ENCODE measurements around the gene ATP5F1E. TPM values are rescaled to one million over a fixed set of nuclear protein-coding genes. Genes with fewer than 3 reads are reported as not detected.

ATP5F1E gene
- total and polyA plus RNA-seq, 9 of the 15 experiments (the other 6 are each of a cell fraction or from before 2014, with no cell fraction given) = 60.3 to 162 (median 113) TPM

Other genes starting within 250 kb of the ATP5F1E start
- 0.73 and 2.5 TPM in 2 replicates for gene GNAS-AS1, start 181.4 kb downstream of the ATP5F1E start, total RNA-seq (2014; rRNA removed)
- 0.25 and 0.45 TPM in 2 replicates for gene GNAS-AS1, start 181.4 kb downstream of the ATP5F1E start, total RNA-seq (2014; rRNA removed; fragmentation: Illumina TruSeq; extraction: Trizol)
- 0.64 and 0.69 TPM in 2 replicates for gene GNAS-AS1, start 181.4 kb downstream of the ATP5F1E start, total RNA-seq (2015; rRNA removed; fragmentation: Illumina TruSeq; extraction: Trizol)
- 1.2 and 1.3 TPM in 2 replicates for gene GNAS-AS1, start 181.4 kb downstream of the ATP5F1E start, total RNA-seq (2021)
- 0.07 TPM in 2 replicates for gene GNAS-AS1, start 181.4 kb downstream of the ATP5F1E start, polyA plus RNA-seq (2011; rRNA removed)
- 0.21 and 0.90 TPM in 2 replicates for gene GNAS-AS1, start 181.4 kb downstream of the ATP5F1E start, polyA plus RNA-seq (2014; fragmentation: Illumina TruSeq; extraction: Trizol)
- under 1 TPM; 0.04 to 0.14 TPM for gene GNAS-AS1, start 181.4 kb downstream of the ATP5F1E start, polyA plus RNA-seq (2014; fragmentation: Nextera tagmentation; extraction: Ambion mirVana)
- gene GNAS-AS1, start 181.4 kb downstream of the ATP5F1E start, polyA plus RNA-seq (2014; rRNA removed) = 1.0 and 1.8 TPM in 2 replicates
- gene GNAS, start 179.6 kb downstream of the ATP5F1E start, total RNA-seq (2014; rRNA removed) = 266 and 294 TPM in 2 replicates
- 212 and 224 TPM in 2 replicates for gene GNAS, start 179.6 kb downstream of the ATP5F1E start, total RNA-seq (2014; rRNA removed; fragmentation: Illumina TruSeq; extraction: Trizol)
- gene GNAS, start 179.6 kb downstream of the ATP5F1E start, total RNA-seq (2015; rRNA removed; fragmentation: Illumina TruSeq; extraction: Trizol) = 216 and 220 TPM in 2 replicates
- 422 and 439 TPM in 2 replicates for gene GNAS, start 179.6 kb downstream of the ATP5F1E start, total RNA-seq (2021)
- 321 and 329 TPM in 2 replicates for gene GNAS, start 179.6 kb downstream of the ATP5F1E start, polyA plus RNA-seq (2011; rRNA removed)
- 648 and 649 TPM in 2 replicates for gene GNAS, start 179.6 kb downstream of the ATP5F1E start, polyA plus RNA-seq (2014; fragmentation: Illumina TruSeq; extraction: Trizol)
- 100 to 1,000 TPM; 128 to 129 TPM for gene GNAS, start 179.6 kb downstream of the ATP5F1E start, polyA plus RNA-seq (2014; fragmentation: Nextera tagmentation; extraction: Ambion mirVana)
- gene GNAS, start 179.6 kb downstream of the ATP5F1E start, polyA plus RNA-seq (2014; rRNA removed) = 343 and 398 TPM in 2 replicates
- gene NELFCD, start 51.1 kb downstream of the ATP5F1E start, total RNA-seq (2014; rRNA removed) = 96.5 and 113 TPM in 2 replicates
- gene NELFCD, start 51.1 kb downstream of the ATP5F1E start, total RNA-seq (2014; rRNA removed; fragmentation: Illumina TruSeq; extraction: Trizol) = 77.9 and 80.6 TPM in 2 replicates
- gene NELFCD, start 51.1 kb downstream of the ATP5F1E start, total RNA-seq (2015; rRNA removed; fragmentation: Illumina TruSeq; extraction: Trizol) = 84.7 and 86.6 TPM in 2 replicates
- gene NELFCD, start 51.1 kb downstream of the ATP5F1E start, total RNA-seq (2021) = 111 and 116 TPM in 2 replicates
- gene NELFCD, start 51.1 kb downstream of the ATP5F1E start, polyA plus RNA-seq (2011; rRNA removed) = 138 and 163 TPM in 2 replicates
- gene NELFCD, start 51.1 kb downstream of the ATP5F1E start, polyA plus RNA-seq (2014; fragmentation: Illumina TruSeq; extraction: Trizol) = 136 and 137 TPM in 2 replicates
- gene NELFCD, start 51.1 kb downstream of the ATP5F1E start, polyA plus RNA-seq (2014; fragmentation: Nextera tagmentation; extraction: Ambion mirVana) = 10 to 100 TPM; 11.7 to 22.2 TPM
- gene NELFCD, start 51.1 kb downstream of the ATP5F1E start, polyA plus RNA-seq (2014; rRNA removed) = 121 and 123 TPM in 2 replicates
- gene CTSZ, start 25.1 kb downstream of the ATP5F1E start, total RNA-seq (2014; rRNA removed) = 73.2 and 83.8 TPM in 2 replicates
- 62.6 and 63.8 TPM in 2 replicates for gene CTSZ, start 25.1 kb downstream of the ATP5F1E start, total RNA-seq (2014; rRNA removed; fragmentation: Illumina TruSeq; extraction: Trizol)
- gene CTSZ, start 25.1 kb downstream of the ATP5F1E start, total RNA-seq (2015; rRNA removed; fragmentation: Illumina TruSeq; extraction: Trizol) = 82.8 and 82.9 TPM in 2 replicates
- 84.7 and 97.7 TPM in 2 replicates for gene CTSZ, start 25.1 kb downstream of the ATP5F1E start, total RNA-seq (2021)
- 83.8 and 93.1 TPM in 2 replicates for gene CTSZ, start 25.1 kb downstream of the ATP5F1E start, polyA plus RNA-seq (2011; rRNA removed)
- 123 and 143 TPM in 2 replicates for gene CTSZ, start 25.1 kb downstream of the ATP5F1E start, polyA plus RNA-seq (2014; fragmentation: Illumina TruSeq; extraction: Trizol)
- gene CTSZ, start 25.1 kb downstream of the ATP5F1E start, polyA plus RNA-seq (2014; fragmentation: Nextera tagmentation; extraction: Ambion mirVana) = 1 to 10 TPM; 1.6 to 5.3 TPM
- 96.2 and 107 TPM in 2 replicates for gene CTSZ, start 25.1 kb downstream of the ATP5F1E start, polyA plus RNA-seq (2014; rRNA removed)
- gene TUBB1, start 12.9 kb downstream of the ATP5F1E start, total RNA-seq (2014; rRNA removed) = 1.7 and 2.1 TPM in 2 replicates
- gene TUBB1, start 12.9 kb downstream of the ATP5F1E start, total RNA-seq (2014; rRNA removed; fragmentation: Illumina TruSeq; extraction: Trizol) = 2.3 and 2.8 TPM in 2 replicates
- 2.0 and 2.4 TPM in 2 replicates for gene TUBB1, start 12.9 kb downstream of the ATP5F1E start, total RNA-seq (2015; rRNA removed; fragmentation: Illumina TruSeq; extraction: Trizol)
- 1.9 and 3.9 TPM in 2 replicates for gene TUBB1, start 12.9 kb downstream of the ATP5F1E start, total RNA-seq (2021)
- gene TUBB1, start 12.9 kb downstream of the ATP5F1E start, polyA plus RNA-seq (2011; rRNA removed) = 1.1 and 3.6 TPM in 2 replicates
- 3.1 and 4.1 TPM in 2 replicates for gene TUBB1, start 12.9 kb downstream of the ATP5F1E start, polyA plus RNA-seq (2014; fragmentation: Illumina TruSeq; extraction: Trizol)
- gene TUBB1, start 12.9 kb downstream of the ATP5F1E start, polyA plus RNA-seq (2014; fragmentation: Nextera tagmentation; extraction: Ambion mirVana) = 1 to 10 TPM; 1.5 to 1.6 TPM
- gene TUBB1, start 12.9 kb downstream of the ATP5F1E start, polyA plus RNA-seq (2014; rRNA removed) = 1.9 and 3.0 TPM in 2 replicates
- gene PRELID3B, start 10.5 kb upstream of the ATP5F1E start, total RNA-seq (2014; rRNA removed) = 90.3 and 96.8 TPM in 2 replicates
- gene PRELID3B, start 10.5 kb upstream of the ATP5F1E start, total RNA-seq (2014; rRNA removed; fragmentation: Illumina TruSeq; extraction: Trizol) = 136 and 140 TPM in 2 replicates
- gene PRELID3B, start 10.5 kb upstream of the ATP5F1E start, total RNA-seq (2015; rRNA removed; fragmentation: Illumina TruSeq; extraction: Trizol) = 112 and 120 TPM in 2 replicates
- gene PRELID3B, start 10.5 kb upstream of the ATP5F1E start, total RNA-seq (2021) = 99.5 and 105 TPM in 2 replicates
- 83.6 and 96.0 TPM in 2 replicates for gene PRELID3B, start 10.5 kb upstream of the ATP5F1E start, polyA plus RNA-seq (2011; rRNA removed)
- 91.7 and 101 TPM in 2 replicates for gene PRELID3B, start 10.5 kb upstream of the ATP5F1E start, polyA plus RNA-seq (2014; fragmentation: Illumina TruSeq; extraction: Trizol)
- 100 to 1,000 TPM; 156 to 186 TPM for gene PRELID3B, start 10.5 kb upstream of the ATP5F1E start, polyA plus RNA-seq (2014; fragmentation: Nextera tagmentation; extraction: Ambion mirVana)
- gene PRELID3B, start 10.5 kb upstream of the ATP5F1E start, polyA plus RNA-seq (2014; rRNA removed) = 77.0 and 81.2 TPM in 2 replicates
- not detected in 2 replicates for gene ZNF831, start 131.5 kb upstream of the ATP5F1E start, total RNA-seq (2014; rRNA removed)
- not detected in 2 replicates for gene ZNF831, start 131.5 kb upstream of the ATP5F1E start, total RNA-seq (2014; rRNA removed; fragmentation: Illumina TruSeq; extraction: Trizol)
- not detected in 2 replicates for gene ZNF831, start 131.5 kb upstream of the ATP5F1E start, total RNA-seq (2015; rRNA removed; fragmentation: Illumina TruSeq; extraction: Trizol)
- not detected in 2 replicates for gene ZNF831, start 131.5 kb upstream of the ATP5F1E start, total RNA-seq (2021)
- not detected in 2 replicates for gene ZNF831, start 131.5 kb upstream of the ATP5F1E start, polyA plus RNA-seq (2011; rRNA removed)
- gene ZNF831, start 131.5 kb upstream of the ATP5F1E start, polyA plus RNA-seq (2014; fragmentation: Illumina TruSeq; extraction: Trizol) = not detected in 2 replicates
- gene ZNF831, start 131.5 kb upstream of the ATP5F1E start, polyA plus RNA-seq (2014; fragmentation: Nextera tagmentation; extraction: Ambion mirVana) = not detected
- not detected in 2 replicates for gene ZNF831, start 131.5 kb upstream of the ATP5F1E start, polyA plus RNA-seq (2014; rRNA removed)